ENCODE results near the gene HSPA12A.

Gene HSPA12A

DNA sequence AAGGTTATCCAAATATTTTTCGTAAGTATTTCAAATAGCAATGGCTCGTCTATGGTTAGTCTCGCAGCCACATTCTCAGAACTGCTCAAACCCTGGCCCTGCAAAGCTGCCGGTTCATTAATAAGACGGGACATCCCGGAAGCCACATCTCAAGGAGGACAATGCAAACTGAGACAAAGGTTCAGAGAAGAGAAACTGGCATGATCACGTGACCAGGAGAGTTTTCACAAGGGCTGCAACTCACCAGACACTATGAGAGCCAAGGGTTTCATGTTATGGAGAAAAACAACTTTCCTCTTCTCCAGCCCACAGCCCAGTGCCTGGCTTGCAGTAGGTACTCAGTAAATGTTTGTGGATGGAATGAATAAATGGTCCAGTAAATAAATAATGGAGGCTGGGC is 5.0 kb upstream of the HSPA12A start:
- peaks cover 8% of the 10 kb centered on the region for H3K27me3 ChIP-seq (ENCODE audit: insufficient read depth, low read length)
- no peak overlapping the region for H2BK5ac ChIP-seq (ENCODE audit: low read depth, low read length, poor library complexity)
- no CpG with 5 or more reads among the region's 7 CpGs for WGBS (ENCODE audit: extremely low coverage, insufficient coverage, insufficient read length)

DNA sequence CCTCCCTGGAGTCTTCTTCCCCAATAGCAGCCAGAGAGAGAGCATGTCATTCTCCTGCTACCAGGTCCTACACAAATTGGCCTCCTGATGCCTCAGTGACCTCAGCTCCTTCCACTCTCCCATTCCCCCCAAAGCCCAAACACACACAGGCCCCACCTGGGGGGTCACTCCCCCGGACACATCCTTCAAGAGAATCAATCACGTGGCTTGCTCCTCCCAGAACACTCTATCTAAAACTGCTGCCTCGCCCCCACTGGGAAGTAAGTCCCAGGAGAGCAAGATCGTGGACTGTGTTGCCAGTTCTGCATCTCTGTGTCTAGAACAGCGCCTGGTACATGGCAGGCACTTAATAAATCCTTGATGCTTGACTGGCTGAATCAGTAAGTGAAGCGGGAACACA is 2.5 kb upstream of the HSPA12A start:
- no peak overlapping the region for H2AFZ ChIP-seq (ENCODE audit: insufficient read depth, low read length, poor library complexity)
- DNase-seq, result no peak
- H4K91ac ChIP-seq (ENCODE audit: low read depth, low read length), result no peak overlapping the region
- H4K8ac ChIP-seq (ENCODE audit: low read depth, low read length), result no peak overlapping the region
- H3K4me1 ChIP-seq (ENCODE audit: control insufficient read depth in 1 of 2, insufficient read depth in 2 of 2, low read length in 2 of 2), result peaks cover 6 to 8% of the 10 kb centered on the region in 2 experiments
- H4K12ac ChIP-seq (ENCODE audit: low read depth, low read length), result no peak overlapping the region
- H3K4me3 ChIP-seq (ENCODE audit: low read depth, low read length), result no peak overlapping the region
- peaks cover 26% of the 10 kb centered on the region for H3K27me3 ChIP-seq (ENCODE audit: insufficient read depth, low read length)
- no peak overlapping the region for H3K23ac ChIP-seq (ENCODE audit: low read length)
- H3K18ac ChIP-seq (ENCODE audit: low read length), result no peak overlapping the region
- H2BK12ac ChIP-seq (ENCODE audit: low read length), result no peak overlapping the region
- H3K79me2 ChIP-seq (ENCODE audit: control insufficient read depth, insufficient read depth, low read length, poor library complexity), result no peaks in the 10 kb centered on the region
- H3K9ac ChIP-seq (ENCODE audit: low read length), result no peak overlapping the region
- H3K9me3 ChIP-seq (ENCODE audit: insufficient read depth, low read depth, low read length), result peaks cover 7% of the 10 kb centered on the region
- no peak overlapping the region for H3K4me2 ChIP-seq (ENCODE audit: low read length)
- no peak overlapping the region for H3K4ac ChIP-seq (ENCODE audit: low read depth, low read length)
- H3K36me3 ChIP-seq (ENCODE audit: control insufficient read depth in 1 of 2, insufficient read depth in 2 of 2, low read length in 2 of 2), result no peaks in the 10 kb centered on the region
- H3K27ac ChIP-seq (ENCODE audit: low read depth, low read length), result no peak overlapping the region
- peaks cover 2% of the 10 kb centered on the region for H3K79me1 ChIP-seq (ENCODE audit: low read length)
- H3K14ac ChIP-seq (ENCODE audit: low read length), result no peak overlapping the region
- H2BK120ac ChIP-seq (ENCODE audit: insufficient read depth, low read length, poor library complexity), result no peak overlapping the region
- no peak overlapping the region for H2AK5ac ChIP-seq (ENCODE audit: low read length)
- no CpG with 5 or more reads among the region's 6 CpGs for WGBS (ENCODE audit: extremely low coverage, insufficient coverage, insufficient read length)
- H2BK5ac ChIP-seq (ENCODE audit: low read depth, low read length, poor library complexity), result no peak overlapping the region

More for the DNA sequence above, 5.0 kb upstream of the HSPA12A start:
- Histone ChIP-seq H4K12ac (ENCODE audit: low read depth, low read length) (no peak overlapping the region), H3K27ac (ENCODE audit: low read depth, low read length) (no peak overlapping the region), H3K4me1 (ENCODE audit: control insufficient read depth in 1 of 2, insufficient read depth in 2 of 2, low read length in 2 of 2) (peaks cover 2 to 3% of the 10 kb centered on the region in 2 experiments), H4K8ac (ENCODE audit: low read depth, low read length) (no peak overlapping the region), H3K4me3 (ENCODE audit: low read depth, low read length) (no peak overlapping the region), H3K23ac (ENCODE audit: low read length) (no peak overlapping the region), H2BK12ac (ENCODE audit: low read length) (no peak overlapping the region), H3K79me1 (ENCODE audit: low read length) (peaks cover 2% of the 10 kb centered on the region), H3K14ac (ENCODE audit: low read length) (no peak overlapping the region), H3K18ac (ENCODE audit: low read length) (no peak overlapping the region), H4K91ac (ENCODE audit: low read depth, low read length) (no peak overlapping the region), H3K79me2 (ENCODE audit: control insufficient read depth, insufficient read depth, low read length, poor library complexity) (no peaks in the 10 kb centered on the region), H3K36me3 (ENCODE audit: control insufficient read depth in 1 of 2, insufficient read depth in 2 of 2, low read length in 2 of 2) (no peaks in the 10 kb centered on the region), H3K4ac (ENCODE audit: low read depth, low read length) (no peak overlapping the region), H3K9ac (ENCODE audit: low read length) (no peak overlapping the region), H3K4me2 (ENCODE audit: low read length) (no peak overlapping the region), H2AFZ (ENCODE audit: insufficient read depth, low read length, poor library complexity) (no peak overlapping the region), H3K9me3 (ENCODE audit: insufficient read depth, low read depth, low read length) (peaks cover 4% of the 10 kb centered on the region), H2AK5ac (ENCODE audit: low read length) (no peak overlapping the region), H2BK120ac (ENCODE audit: insufficient read depth, low read length, poor library complexity) (no peak overlapping the region)
- DNase-seq, result no peak

DNA sequence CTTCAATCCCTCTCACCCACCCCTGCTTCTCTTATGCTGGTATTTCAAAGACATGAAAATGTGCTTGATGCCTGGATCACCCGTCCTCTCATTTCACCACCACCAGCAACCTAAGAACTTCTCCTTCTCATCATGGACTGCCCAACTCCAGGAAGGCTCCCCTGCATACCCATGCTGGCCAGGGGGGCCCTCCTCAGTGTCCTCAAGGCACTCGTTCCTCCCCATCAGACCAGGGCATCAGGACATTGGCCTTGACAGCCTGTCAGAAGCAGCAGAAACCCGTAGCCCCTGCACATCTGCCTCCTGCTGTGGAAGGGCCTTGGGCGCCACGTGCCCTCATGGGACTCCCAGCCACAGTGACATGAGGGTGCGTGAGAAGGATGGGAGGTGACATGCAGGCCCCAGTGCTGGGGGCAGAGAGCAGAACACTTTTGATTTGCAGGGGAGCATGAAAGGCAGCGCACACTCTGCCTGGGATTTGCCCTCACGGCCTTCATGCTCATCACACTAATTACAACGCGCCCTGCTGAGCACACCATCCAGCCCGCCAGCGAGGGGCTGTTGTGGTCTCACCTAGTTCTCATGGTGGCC is 1.9 kb upstream of the HSPA12A start:
- no peak overlapping the region for H3K4me3 ChIP-seq (ENCODE audit: low read depth, low read length)
- H2BK12ac ChIP-seq (ENCODE audit: low read length), result no peak overlapping the region
- H3K23ac ChIP-seq (ENCODE audit: low read length), result no peak overlapping the region
- no peak overlapping the region for H2AK5ac ChIP-seq (ENCODE audit: low read length)
- H3K4ac ChIP-seq (ENCODE audit: low read depth, low read length), result no peak overlapping the region
- H3K27me3 ChIP-seq (ENCODE audit: insufficient read depth, low read length), result peaks cover 26% of the 10 kb centered on the region
- no peak overlapping the region for H2AFZ ChIP-seq (ENCODE audit: insufficient read depth, low read length, poor library complexity)
- H3K9me3 ChIP-seq (ENCODE audit: insufficient read depth, low read depth, low read length), result peaks cover 7% of the 10 kb centered on the region
- no peak overlapping the region for H2BK120ac ChIP-seq (ENCODE audit: insufficient read depth, low read length, poor library complexity)
- no peak overlapping the region for H3K27ac ChIP-seq (ENCODE audit: low read depth, low read length)
- peaks cover 2% of the 10 kb centered on the region for H3K79me1 ChIP-seq (ENCODE audit: low read length)
- no peak overlapping the region for H2BK5ac ChIP-seq (ENCODE audit: low read depth, low read length, poor library complexity)
- H4K12ac ChIP-seq (ENCODE audit: low read depth, low read length), result no peak overlapping the region
- H3K4me2 ChIP-seq (ENCODE audit: low read length), result no peak overlapping the region
- no peak overlapping the region for H4K91ac ChIP-seq (ENCODE audit: low read depth, low read length)
- H3K18ac ChIP-seq (ENCODE audit: low read length), result no peak overlapping the region
- no peak for DNase-seq
- no peak overlapping the region for H3K9ac ChIP-seq (ENCODE audit: low read length)
- H4K8ac ChIP-seq (ENCODE audit: low read depth, low read length), result no peak overlapping the region
- no peaks in the 10 kb centered on the region for H3K36me3 ChIP-seq (ENCODE audit: control insufficient read depth in 1 of 2, insufficient read depth in 2 of 2, low read length in 2 of 2)
- peaks cover 6 to 8% of the 10 kb centered on the region in 2 experiments for H3K4me1 ChIP-seq (ENCODE audit: control insufficient read depth in 1 of 2, insufficient read depth in 2 of 2, low read length in 2 of 2)
- H3K79me2 ChIP-seq (ENCODE audit: control insufficient read depth, insufficient read depth, low read length, poor library complexity), result no peaks in the 10 kb centered on the region
- no CpG with 5 or more reads among the region's 12 CpGs for WGBS (ENCODE audit: extremely low coverage, insufficient coverage, insufficient read length)
- H3K14ac ChIP-seq (ENCODE audit: low read length), result no peak overlapping the region

DNA sequence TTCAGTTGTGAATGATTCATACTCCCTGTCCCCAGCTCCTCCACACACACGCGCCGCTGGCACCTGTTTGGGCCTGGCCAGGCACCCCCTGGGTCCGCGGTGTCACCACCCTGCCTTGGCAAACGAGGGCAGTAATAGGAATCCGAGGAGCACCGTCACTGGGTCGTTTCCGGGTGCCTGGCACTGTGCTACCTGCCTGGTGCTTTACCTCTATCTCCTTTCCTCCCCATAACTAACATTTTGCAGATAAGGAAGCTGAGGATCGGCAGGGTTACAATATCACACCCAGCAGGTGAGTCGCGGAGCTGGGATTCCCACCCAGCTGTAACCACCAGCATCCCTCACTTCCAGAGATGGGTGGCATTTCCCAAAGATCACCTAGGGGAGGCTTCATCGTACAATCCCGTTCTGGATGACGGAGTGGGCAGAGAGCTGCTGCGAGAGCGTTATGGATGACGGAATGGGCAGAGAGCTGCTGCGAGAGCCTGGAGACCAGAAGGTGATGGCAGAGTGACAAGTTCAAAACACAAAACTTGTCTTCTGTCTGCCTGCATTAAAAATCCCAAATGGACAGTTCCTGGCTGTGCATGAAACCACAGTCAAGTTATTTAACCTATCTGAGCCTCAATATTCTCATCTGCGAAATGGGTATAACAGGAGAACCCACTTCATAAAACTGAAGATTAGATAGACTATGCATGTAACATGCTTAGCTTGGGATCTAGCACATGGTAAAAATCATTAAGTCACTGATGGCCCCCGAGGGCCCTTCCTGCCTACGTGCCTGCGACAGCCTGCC is 1.1 kb upstream of the HSPA12A start:
- H3K4me2 ChIP-seq (ENCODE audit: low read length), result peak overlapping the region; percentile 97

More for the DNA sequence above, 1.1 kb upstream of the HSPA12A start:
- Histone ChIP-seq H3K14ac (ENCODE audit: low read length) (no peak overlapping the region), H3K4me3 (ENCODE audit: low read depth, low read length) (no peak overlapping the region), H3K79me2 (ENCODE audit: control insufficient read depth, insufficient read depth, low read length, poor library complexity) (no peaks in the 10 kb centered on the region), H3K79me1 (ENCODE audit: low read length) (peaks cover 2% of the 10 kb centered on the region), H2BK120ac (ENCODE audit: insufficient read depth, low read length, poor library complexity) (no peak overlapping the region), H3K9ac (ENCODE audit: low read length) (no peak overlapping the region), H4K8ac (ENCODE audit: low read depth, low read length) (no peak overlapping the region), H2AFZ (ENCODE audit: insufficient read depth, low read length, poor library complexity) (no peak overlapping the region), H3K4me1 (ENCODE audit: control insufficient read depth in 1 of 2, insufficient read depth in 2 of 2, low read length in 2 of 2) (peaks cover 6 to 8% of the 10 kb centered on the region in 2 experiments), H4K12ac (ENCODE audit: low read depth, low read length) (no peak overlapping the region), H3K23ac (ENCODE audit: low read length) (no peak overlapping the region), H4K91ac (ENCODE audit: low read depth, low read length) (no peak overlapping the region), H3K18ac (ENCODE audit: low read length) (no peak overlapping the region), H3K27ac (ENCODE audit: low read depth, low read length) (no peak overlapping the region), H3K4ac (ENCODE audit: low read depth, low read length) (no peak overlapping the region), H3K9me3 (ENCODE audit: insufficient read depth, low read depth, low read length) (peaks cover 7% of the 10 kb centered on the region), H2BK5ac (ENCODE audit: low read depth, low read length, poor library complexity) (no peak overlapping the region), H2BK12ac (ENCODE audit: low read length) (no peak overlapping the region), H2AK5ac (ENCODE audit: low read length) (no peak overlapping the region), H3K36me3 (ENCODE audit: control insufficient read depth in 1 of 2, insufficient read depth in 2 of 2, low read length in 2 of 2) (no peaks in the 10 kb centered on the region), H3K27me3 (ENCODE audit: insufficient read depth, low read length) (peaks cover 26% of the 10 kb centered on the region)
- WGBS (ENCODE audit: extremely low coverage, insufficient coverage, insufficient read length), result no CpG with 5 or more reads among the region's 24 CpGs
- peak; percentile 51 to 61 for DNase-seq
